GM08714 (cell line): Measurements from ENCODE around the gene LITAF.
"Not testable (repeated sequence)": the region's sequence is repeated elsewhere in the genome, so short reads cannot be mapped to it uniquely, and the experiment has no call there.

Experiments
- H3K4me3 ChIP-seq: fragments of 200-500 bp; sonication (Bioruptor generic); 2 replicates; pipeline ENCODE4 v1.5.1; 2014; ENCODE audit warnings: mild to moderate bottlenecking, low read length, inconsistent platforms
- ZNF274 ChIP-seq: IDR thresholded peaks from 2 replicates; pipeline ENCODE4 v1.6.1; 2012; ENCODE audit warnings: mild to moderate bottlenecking, low read depth, low read length

The LITAF gene

DNA sequence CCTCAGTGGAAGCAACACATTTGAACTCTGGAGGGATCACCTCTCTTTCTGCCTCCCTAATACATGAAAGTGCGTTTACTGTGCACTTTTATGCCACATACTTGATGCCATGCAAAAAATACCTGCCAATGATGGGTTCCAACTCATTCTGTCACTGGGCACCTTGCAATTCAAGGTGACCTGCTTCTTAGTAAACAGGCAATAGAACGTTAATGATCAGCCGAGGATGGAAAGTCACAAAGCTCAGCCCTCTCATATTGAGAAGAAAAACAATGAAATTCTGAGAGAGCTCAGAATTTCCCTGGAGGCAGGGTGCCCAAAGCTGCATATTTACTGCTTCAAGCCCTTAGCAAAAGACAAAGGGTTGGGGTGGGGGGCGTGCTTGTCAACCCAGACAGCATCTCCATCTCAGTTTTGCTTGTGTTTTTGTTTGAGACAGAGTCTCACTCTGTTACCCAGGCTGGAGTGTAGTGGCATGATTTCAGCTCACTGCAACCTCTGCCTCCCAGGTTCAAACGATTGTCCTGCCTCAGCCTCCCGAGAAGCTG lies 23.2 kb downstream of the LITAF start:
- H3K4me3 ChIP-seq: no peak overlapping the region
- no peak for TF ChIP-seq ZNF274

DNA sequence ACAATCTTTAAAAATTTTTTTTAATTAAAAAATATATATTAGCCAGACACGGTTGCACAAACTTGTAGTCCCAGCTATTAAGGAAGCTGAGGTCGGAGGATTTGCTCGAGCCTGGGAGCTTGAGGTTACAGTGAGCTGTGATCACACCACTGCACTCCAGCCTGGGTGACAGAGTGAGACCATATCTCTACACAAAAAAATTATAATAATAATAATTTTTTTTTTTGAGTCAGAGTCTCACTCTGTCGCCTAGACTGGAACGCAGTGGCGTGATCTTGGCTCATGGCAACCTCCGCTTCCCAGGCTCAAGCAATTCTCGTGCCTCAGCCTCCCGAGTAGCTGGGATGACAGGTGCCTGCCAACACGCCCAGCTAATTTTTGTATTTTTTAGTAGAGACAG lies 23.8 kb downstream of the LITAF start:
- TF ChIP-seq ZNF274: no peak
- no peak overlapping the region for H3K4me3 ChIP-seq

DNA sequence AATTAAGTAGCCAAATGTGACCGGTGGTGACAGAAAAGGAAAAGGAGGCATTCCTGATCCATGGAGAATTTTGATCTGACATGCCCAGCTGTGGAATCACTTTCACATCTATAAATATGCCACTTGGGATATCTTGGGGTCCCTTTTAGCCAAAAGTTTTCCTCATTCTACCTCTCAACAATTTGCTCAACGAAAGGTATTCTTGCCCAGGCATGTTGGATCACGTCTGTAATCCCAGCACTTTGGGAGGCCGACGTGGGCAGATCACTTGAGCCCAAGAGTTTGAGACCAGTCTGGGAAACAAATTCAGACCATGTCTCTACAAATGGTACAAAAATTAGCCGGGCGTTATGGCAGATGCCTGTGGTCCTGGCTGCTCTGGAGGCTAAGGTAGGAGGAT lies 24.3 kb downstream of the LITAF start:
- H3K4me3 ChIP-seq: no peak overlapping the region
- TF ChIP-seq ZNF274: no peak

DNA sequence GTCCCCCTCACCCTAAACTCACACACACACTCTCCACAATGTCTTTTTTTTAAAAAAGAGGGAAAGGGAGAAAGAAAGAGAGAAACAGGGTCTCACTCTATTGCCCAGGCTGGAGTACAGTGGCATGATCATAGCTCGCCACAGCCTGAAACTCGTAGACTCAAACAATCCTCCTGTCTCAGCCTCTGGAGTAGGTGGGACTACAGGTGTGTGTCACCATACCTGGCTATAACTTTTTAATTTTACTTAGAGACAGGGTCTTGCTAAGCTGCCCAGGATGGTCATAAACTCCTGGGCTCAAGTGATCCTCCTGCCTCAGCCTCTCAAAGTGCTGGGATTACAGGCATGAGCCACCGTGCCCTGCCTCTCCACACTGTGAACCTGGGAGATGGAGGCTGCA lies 24.9 kb downstream of the LITAF start:
- no peak for TF ChIP-seq ZNF274
- no peak overlapping the region for H3K4me3 ChIP-seq

DNA sequence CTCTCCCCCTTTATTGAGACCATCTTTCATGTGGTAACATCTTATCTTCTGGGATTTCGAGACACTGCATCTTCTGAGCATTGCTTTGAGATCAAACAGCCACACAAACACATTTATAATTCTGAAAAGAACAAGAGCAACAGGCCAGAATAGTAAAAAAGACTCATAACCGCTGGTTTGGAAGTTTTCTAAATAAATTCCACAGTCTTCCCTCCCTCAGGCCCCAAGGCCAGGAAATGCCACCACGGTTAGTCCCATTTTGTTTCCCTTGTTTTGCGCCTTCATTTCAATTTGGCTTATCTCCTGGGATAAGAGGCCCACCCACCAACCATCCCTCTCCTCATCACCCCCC lies 25.3 kb downstream of the LITAF start:
- TF ChIP-seq ZNF274: no peak
- H3K4me3 ChIP-seq: no peak overlapping the region

DNA sequence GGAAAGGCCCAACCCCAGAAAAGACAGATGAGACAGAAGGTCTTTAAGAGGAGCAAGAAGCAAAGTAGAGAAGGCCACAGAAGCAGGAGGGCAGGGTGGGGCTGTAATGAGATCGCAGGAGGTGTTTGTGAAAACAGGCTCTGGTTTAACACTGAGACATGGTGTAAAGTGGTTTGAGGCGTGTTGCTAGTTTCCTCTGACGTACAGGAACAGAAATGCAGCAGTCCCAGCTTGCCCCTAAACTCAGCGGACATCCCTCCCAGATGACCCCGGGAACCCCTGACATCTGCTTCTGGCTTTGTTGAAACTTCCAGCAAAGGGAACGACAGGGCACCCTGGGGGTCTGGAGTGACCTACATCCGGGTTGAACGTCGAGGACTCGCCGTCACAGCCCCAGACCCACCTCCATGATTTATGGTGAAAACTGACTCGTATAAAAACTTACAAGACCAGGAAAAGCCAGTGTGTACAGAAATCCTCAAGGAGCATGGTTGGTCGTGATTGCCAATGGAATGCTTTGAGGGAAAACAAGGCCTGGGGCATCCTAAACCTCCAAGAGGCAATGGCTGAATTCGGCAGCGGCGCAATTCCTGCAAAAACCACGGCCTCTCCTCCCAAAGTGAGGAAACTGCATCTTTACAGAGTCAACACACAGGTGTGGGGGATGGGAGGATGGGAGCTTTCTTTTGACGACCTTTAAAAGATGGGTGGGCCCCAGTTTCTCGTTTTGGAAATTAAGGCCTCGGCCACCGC lies 25.8 kb downstream of the LITAF start:
- TF ChIP-seq ZNF274: no peak
- no peak overlapping the region for H3K4me3 ChIP-seq

DNA sequence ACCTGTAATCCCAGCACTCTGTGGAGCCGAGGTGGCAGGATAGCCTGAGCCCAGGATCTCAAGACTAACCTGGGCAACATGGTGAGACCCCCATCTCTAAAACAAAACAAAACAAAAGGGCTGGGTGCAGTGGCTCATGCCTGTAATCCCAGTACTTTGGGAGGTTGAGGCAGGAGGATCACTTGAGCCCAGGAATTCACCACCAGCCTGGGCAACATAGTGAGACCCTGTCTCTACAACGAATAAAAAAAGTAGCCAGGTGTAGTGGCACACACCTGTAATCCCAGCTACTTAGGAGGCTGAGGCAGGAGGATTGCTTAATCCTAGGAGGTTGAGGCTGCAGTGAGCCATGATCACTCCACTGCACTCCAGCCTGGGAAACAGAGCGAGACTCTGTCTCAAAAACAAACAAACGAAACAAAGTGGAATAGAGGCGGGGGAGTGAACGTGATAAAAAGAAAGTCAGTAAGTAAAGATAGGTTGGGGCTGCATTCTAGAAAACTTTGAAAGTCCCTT lies 28.4 kb downstream of the LITAF start:
- not testable (repeated sequence) for H3K4me3 ChIP-seq

DNA sequence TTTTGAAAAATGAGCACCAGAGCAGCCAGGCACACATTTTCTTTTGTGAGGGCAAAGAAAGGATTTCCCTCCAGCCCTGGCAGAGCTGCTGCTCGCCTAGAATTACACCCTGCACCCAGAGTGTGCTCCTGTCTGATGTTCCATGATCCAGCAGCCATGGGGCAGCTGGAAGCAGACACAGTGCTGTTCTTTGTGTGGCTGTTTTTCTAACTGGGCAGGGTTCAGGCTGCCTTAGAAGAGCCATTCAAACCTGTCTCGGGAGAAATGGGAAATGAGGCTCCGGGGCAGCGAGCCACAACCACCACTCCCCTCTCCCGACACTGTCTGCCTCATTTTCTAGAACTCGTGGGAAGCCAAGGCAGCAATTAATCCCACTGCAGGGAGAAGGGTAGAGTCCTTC lies 28.9 kb downstream of the LITAF start:
- TF ChIP-seq ZNF274: no peak

DNA sequence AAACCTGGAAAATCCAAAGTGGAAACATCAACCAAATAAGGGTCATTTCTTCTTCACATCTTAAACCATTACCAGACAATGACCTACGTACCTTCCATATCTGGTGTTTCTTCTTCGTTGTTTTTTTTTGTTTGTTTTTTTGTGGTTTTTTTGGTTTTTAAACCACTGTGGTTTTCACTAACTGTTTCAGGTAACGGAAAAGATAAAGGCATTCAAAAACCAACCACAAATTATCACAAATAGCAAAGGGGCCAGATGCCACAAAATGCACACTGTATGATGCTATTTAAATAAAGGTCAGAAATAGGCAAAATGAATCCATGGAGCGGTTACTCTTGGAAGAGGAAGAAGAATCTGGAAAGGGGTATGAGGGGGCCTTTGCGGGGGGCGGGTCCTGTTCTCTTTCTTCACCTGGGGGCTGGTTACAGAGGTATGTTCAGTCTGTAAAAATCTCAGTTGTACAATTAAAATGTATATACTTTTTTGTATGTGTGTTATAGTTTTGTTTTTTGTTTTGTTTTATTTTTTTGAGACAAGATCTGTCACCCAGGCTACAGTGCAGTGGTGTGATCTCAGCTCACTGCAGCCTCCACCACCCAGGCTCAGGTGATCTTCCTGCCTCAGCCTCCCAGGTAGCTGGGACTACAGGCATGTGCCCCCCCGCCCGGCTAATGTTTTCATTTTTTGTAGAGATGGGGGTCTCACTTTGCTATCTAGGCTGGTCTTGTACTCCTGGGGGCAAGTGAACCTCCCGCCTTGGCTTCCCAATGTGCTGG lies 29.6 kb downstream of the LITAF start:
- no peak for TF ChIP-seq ZNF274
- no peak overlapping the region for H3K4me3 ChIP-seq

More for the DNA sequence above, 28.9 kb downstream of the LITAF start:
- H3K4me3 ChIP-seq: no peak overlapping the region

DNA sequence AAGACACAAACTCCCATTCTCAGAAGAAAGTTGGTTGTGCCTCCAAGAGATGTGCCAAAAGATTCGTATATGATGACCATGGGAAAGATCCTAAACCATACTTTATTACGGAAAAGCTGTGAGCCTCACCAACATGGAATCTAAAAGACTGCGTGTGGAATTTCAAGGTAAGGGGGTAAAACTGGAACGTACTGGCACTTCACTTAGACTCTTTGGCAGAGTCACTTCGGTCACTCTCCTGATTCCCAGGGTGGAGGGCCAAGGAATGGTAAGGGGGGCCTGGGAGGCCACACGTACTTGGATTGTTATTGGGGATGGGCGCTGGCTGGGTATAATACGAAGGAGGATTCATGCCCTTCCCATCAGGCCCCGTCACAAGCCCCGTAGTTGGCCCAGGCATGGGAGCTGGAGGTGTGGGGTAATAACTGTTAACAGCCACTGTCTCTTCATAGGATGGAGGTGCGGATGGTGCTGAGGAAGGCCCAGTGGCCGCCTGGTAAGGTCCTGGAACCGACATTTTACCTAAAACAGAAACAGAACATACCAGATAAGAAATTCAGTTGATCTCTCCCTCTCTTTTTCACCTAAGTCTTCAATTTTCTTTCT lies 30.4 kb downstream of the LITAF start:
- no peak overlapping the region for H3K4me3 ChIP-seq
- no peak for TF ChIP-seq ZNF274

DNA sequence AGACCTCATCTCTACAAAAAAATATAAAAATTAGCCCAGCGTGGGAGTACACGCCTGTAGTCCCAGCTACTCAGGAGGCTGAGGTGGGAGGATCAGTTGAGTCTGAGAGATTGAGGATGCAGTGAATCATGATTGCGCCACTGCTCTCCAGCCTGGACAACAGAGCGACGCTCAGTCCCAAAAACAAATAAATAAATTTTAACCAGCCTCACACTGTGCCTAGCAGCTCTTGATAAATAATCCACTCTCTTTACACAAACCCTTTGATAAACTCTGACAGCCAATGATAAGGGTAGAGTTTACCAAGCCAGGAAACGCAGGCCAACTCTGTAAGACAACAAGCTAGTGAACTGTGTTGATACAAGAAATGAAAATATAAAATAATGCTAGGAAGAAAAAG lies 32.7 kb downstream of the LITAF start:
- H3K4me3 ChIP-seq: no peak overlapping the region
- no peak for TF ChIP-seq ZNF274

DNA sequence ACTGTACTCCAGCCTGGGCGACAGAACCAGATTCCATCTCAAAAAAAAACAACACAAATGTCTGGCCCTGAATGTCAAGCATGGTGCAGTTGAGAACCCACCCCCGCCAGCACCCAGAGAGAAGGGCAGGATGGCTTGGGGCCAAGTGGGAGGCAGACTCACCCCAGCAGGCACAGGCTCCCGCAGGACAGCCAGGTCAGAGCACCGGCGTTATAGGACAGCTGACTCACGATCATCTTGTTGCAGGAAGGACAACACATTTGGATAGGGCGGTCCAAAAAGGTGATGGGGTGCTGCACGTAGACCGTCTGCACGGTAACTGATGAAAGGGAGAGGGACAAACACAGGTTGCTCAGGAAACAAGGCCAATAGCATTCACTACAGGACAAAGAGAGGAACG lies 33.3 kb downstream of the LITAF start:
- TF ChIP-seq ZNF274: no peak
- H3K4me3 ChIP-seq: no peak overlapping the region

DNA sequence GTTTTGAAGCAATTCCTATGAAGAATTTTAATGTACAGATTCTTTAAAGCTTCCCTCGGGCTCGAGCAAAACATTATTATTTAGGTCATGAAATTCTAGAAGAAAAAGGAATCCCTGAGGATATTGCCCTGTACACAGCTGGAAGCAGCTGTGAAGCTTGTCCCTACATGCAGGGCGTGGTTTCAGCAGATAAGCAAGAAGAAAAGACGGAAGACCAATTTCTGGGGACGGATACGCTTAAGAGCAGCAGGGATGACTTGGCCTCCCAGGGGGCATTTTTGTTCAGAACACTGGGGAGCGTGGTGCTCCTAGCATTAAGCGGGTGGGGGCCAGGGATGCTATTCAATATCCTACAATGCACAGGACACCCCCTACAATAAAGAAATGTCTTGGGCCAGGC lies 34.3 kb downstream of the LITAF start:
- H3K4me3 ChIP-seq: no peak overlapping the region
- no peak for TF ChIP-seq ZNF274

DNA sequence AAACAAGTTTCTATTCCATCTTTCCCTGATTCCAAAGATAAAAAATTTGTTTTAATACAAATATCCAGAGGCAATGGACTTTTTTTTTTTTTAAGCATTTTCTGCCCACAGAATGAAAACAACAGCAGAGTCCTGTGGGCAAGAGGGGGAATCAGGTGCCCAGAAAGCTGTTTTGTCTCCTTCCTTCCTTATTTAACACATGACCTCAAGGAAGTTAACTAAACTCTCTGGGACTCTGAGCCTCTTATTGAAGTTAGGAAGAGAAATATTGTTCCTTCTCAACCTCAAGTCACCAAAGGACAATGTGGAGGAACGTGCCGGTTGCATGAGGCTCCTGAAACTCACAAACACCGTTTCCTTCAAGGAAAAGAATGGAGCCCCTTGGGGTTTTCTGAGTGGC lies 34.9 kb downstream of the LITAF start:
- TF ChIP-seq ZNF274: no peak
- H3K4me3 ChIP-seq: no peak overlapping the region
